ENCODE data around the gene FRAT1. TPM values are rescaled to one million over a fixed set of nuclear protein-coding genes. Genes with fewer than 3 reads are reported as not detected.

The FRAT1 gene, protein sequence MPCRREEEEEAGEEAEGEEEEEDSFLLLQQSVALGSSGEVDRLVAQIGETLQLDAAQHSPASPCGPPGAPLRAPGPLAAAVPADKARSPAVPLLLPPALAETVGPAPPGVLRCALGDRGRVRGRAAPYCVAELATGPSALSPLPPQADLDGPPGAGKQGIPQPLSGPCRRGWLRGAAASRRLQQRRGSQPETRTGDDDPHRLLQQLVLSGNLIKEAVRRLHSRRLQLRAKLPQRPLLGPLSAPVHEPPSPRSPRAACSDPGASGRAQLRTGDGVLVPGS
- total RNA-seq: 1.3 to 2.6 TPM (median 1.5 TPM) in 3 replicates
- long read RNA-seq, partial matches to known transcripts: 0 of 3 reads
- long read RNA-seq, other reads (novel, unspliced or antisense): 0 of 3 reads

DNA sequence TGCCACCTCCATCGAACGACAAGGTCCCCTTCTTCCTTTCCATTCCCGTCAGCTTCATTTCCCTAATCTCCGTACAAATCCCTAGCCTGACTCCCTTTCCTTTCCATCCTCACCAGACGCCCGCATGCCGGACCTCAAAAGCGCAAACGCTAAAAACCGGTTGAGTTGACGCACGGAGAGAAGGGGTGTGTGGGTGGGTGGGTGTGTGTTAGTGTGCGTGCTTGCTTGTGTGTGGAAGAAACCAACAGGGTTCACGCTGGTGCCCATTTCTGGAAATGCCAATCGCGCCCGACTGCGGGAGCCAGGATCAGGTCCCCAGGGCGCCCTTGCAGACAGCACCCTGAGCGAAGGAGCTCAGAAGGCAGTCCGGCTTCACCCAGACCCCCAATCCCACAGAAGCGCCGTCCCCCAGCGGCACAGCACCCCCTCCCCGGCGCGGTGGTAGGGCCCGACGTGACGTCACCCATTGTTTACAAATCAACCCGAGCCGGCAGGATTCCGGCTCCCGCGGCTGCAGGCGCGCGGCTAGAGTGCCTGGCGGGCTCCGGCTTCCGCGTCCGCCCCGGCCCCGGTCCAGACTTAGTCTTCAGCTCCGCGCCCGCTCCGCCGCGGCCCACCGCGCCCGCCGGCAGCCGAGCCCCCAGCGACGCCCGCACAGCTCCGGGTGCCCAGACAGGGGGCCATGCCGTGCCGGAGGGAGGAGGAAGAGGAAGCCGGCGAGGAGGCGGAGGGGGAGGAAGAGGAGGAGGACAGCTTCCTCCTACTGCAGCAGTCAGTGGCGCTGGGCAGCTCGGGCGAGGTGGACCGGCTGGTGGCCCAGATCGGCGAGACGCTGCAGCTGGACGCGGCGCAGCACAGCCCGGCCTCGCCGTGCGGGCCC is at the start of gene FRAT1:
Gene FRAT1 (plus strand): TSS at position 500 of the 880 bp plus-strand sequence. CDS start 183 bp downstream, at position 683.
- TF ChIP-seq, protein P1, sequence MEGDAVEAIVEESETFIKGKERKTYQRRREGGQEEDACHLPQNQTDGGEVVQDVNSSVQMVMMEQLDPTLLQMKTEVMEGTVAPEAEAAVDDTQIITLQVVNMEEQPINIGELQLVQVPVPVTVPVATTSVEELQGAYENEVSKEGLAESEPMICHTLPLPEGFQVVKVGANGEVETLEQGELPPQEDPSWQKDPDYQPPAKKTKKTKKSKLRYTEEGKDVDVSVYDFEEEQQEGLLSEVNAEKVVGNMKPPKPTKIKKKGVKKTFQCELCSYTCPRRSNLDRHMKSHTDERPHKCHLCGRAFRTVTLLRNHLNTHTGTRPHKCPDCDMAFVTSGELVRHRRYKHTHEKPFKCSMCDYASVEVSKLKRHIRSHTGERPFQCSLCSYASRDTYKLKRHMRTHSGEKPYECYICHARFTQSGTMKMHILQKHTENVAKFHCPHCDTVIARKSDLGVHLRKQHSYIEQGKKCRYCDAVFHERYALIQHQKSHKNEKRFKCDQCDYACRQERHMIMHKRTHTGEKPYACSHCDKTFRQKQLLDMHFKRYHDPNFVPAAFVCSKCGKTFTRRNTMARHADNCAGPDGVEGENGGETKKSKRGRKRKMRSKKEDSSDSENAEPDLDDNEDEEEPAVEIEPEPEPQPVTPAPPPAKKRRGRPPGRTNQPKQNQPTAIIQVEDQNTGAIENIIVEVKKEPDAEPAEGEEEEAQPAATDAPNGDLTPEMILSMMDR (IDR thresholded peaks at IDR 0.05): peak; percentile 5
- no peaks in the 10 kb centered on the region for H3K36me3 Mint-ChIP-seq (ENCODE audit: low read depth)
- H3K4me1 Mint-ChIP-seq (ENCODE audit: low read depth): peaks cover 18% of the 10 kb centered on the region
- peaks cover 10% of the 10 kb centered on the region for H3K27me3 Mint-ChIP-seq (ENCODE audit: low read depth)
- peak within 1 kb of the TSS; percentile 90 for H3K4me3 Mint-ChIP-seq (ENCODE audit: unreplicated experiment)
- DNase-seq (ENCODE audit: low spot score): peak; percentile 92
- H3K27ac Mint-ChIP-seq (ENCODE audit: unreplicated experiment): peak within 1 kb of the TSS; percentile 98
- H3K9me3 Mint-ChIP-seq (ENCODE audit: low read depth): no peaks in the 10 kb centered on the region

DNA sequence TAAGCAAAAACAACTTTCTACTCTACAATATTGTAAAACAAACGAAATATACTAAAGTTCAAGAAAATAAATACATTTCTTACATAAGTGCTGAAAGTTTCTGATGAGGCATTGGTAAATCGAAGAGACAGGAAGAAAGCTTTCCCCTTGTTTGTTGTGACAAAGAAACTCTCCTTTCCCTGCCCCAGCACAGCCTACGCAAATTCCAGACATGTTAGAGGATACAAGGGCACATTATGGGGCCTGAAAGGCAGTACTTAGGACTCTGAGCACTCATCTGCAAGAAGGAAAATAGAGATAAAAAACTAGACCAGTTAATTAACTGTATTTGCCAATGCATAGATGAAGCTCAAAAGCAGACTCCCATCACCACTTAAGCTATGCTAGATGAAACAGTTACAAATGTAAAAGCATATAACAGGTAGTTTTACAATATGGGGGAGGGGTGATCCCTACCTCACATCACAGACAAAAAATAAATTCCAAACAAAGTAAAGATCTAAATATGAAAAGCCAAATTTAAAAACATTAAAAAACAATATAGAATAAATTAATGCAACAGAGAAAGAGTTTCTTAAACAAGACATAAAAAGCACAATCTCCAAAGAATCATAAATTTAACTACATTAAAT is 48.4 kb upstream of the FRAT1 start:
- H3K27ac Mint-ChIP-seq (ENCODE audit: unreplicated experiment): no peak overlapping the region
- peaks cover 9% of the 10 kb centered on the region for H3K4me1 Mint-ChIP-seq (ENCODE audit: low read depth)
- H3K36me3 Mint-ChIP-seq (ENCODE audit: low read depth): no peaks in the 10 kb centered on the region
- TF ChIP-seq, protein P1 (IDR thresholded peaks at IDR 0.05): no peak
- no peaks in the 10 kb centered on the region for H3K27me3 Mint-ChIP-seq (ENCODE audit: low read depth)
- no peak overlapping the region for H3K4me3 Mint-ChIP-seq (ENCODE audit: unreplicated experiment)
- no peak for DNase-seq (ENCODE audit: low spot score)
- H3K9me3 Mint-ChIP-seq (ENCODE audit: low read depth): peaks cover 6% of the 10 kb centered on the region

DNA sequence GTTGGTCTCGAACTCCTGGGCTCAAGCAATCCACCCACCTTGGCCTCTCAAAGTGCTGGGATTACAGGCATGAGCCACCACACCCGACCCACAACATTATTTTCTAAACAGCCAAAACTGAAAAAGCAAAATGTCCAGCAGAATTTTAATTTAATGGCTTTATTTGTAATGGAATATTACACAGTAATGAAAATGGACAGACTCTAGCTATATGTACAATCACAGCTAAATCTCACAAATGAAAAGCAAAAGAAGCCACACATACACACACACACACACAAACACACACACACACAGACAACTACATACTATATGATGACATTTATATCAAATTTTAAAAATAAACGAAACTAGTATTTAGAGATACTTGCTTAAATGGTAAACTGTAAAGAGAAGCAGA is 45.4 kb upstream of the FRAT1 start:
- peaks cover 6% of the 10 kb centered on the region for H3K9me3 Mint-ChIP-seq (ENCODE audit: low read depth)
- H3K4me1 Mint-ChIP-seq (ENCODE audit: low read depth): peaks cover 19% of the 10 kb centered on the region

DNA sequence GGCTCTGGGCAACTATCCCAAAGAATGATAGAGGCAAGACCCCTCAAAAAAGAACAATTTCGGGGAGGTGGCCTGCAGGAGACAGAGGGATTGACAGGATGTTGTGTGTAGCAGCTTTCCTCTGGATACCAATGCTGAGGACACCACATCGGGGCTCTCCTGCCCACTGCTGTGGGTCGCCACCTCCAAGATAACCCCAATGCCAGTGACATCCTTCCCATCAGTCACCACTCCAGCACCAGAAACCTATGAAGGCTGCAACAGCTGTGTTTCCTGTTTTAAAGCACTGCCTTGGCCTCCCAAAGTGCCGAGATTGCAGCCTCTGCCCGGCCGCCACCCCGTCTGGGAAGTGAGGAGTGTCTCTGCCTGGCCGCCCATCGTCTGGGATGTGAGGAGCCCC is 44.2 kb upstream of the FRAT1 start:
- no peaks in the 10 kb centered on the region for H3K27me3 Mint-ChIP-seq (ENCODE audit: low read depth)
- H3K4me3 Mint-ChIP-seq (ENCODE audit: unreplicated experiment): no peak overlapping the region
- TF ChIP-seq, protein P1 (IDR thresholded peaks at IDR 0.05): no peak
- H3K27ac Mint-ChIP-seq (ENCODE audit: unreplicated experiment): no peak overlapping the region
- H3K9me3 Mint-ChIP-seq (ENCODE audit: low read depth): peaks cover 6% of the 10 kb centered on the region
- DNase-seq (ENCODE audit: low spot score): no peak
- H3K36me3 Mint-ChIP-seq (ENCODE audit: low read depth): no peaks in the 10 kb centered on the region
- H3K4me1 Mint-ChIP-seq (ENCODE audit: low read depth): peaks cover 28% of the 10 kb centered on the region

More for the DNA sequence above, 45.4 kb upstream of the FRAT1 start:
- TF ChIP-seq, protein P1 (IDR thresholded peaks at IDR 0.05): no peak
- Mint-ChIP-seq H3K36me3 (ENCODE audit: low read depth) (no peaks in the 10 kb centered on the region), H3K27me3 (ENCODE audit: low read depth) (no peaks in the 10 kb centered on the region), H3K27ac (ENCODE audit: unreplicated experiment) (no peak overlapping the region), H3K4me3 (ENCODE audit: unreplicated experiment) (no peak overlapping the region)
- DNase-seq (ENCODE audit: low spot score): no peak

- Mint-ChIP-seq H3K27me3 (ENCODE audit: low read depth) (no peaks in the 10 kb centered on the region), H3K27ac (ENCODE audit: unreplicated experiment) (no peak overlapping the region), H3K36me3 (ENCODE audit: low read depth) (no peaks in the 10 kb centered on the region), H3K4me3 (ENCODE audit: unreplicated experiment) (no peak overlapping the region), H3K4me1 (ENCODE audit: low read depth) (peaks cover 19% of the 10 kb centered on the region), H3K9me3 (ENCODE audit: low read depth) (no peaks in the 10 kb centered on the region)
- no peak for DNase-seq (ENCODE audit: low spot score)
- TF ChIP-seq, protein P1 (IDR thresholded peaks at IDR 0.05): no peak
These were observed 41.5 kb upstream of the FRAT1 start for GRCh38 chr10:97277551-97277950.

Data from chondrocyte (in vitro differentiated cells).